SJCRH30 (cell line): ENCODE measurements around the gene FBXL22. TPM values are rescaled to one million over a fixed set of nuclear protein-coding genes. Genes with fewer than 3 reads are reported as not detected.
"Not testable (repeated sequence)": the region's sequence is repeated elsewhere in the genome, so short reads cannot be mapped to it uniquely, and the experiment has no call there.

Source experiments
- DNase-seq, 2 experiments: peaks; one replicate each; pipeline ENCODE4 v3.0.0-alpha.2; 2015 to 2020
- H3K27ac ChIP-seq: fragments of 250-450 bp; sonication (Bioruptor Pico); 2 replicates; pipeline ENCODE4 v1.5.1; 2020; ENCODE audit warnings: mild to moderate bottlenecking, moderate library complexity
- H3K27me3 ChIP-seq: fragments of 250-450 bp; sonication (Bioruptor Pico); 2 replicates; pipeline ENCODE4 v1.5.1; 2020; ENCODE audit warnings: mild to moderate bottlenecking, moderate library complexity
- H3K36me3 ChIP-seq: fragments of 250-450 bp; sonication (Bioruptor Pico); 2 replicates; pipeline ENCODE4 v1.5.1; 2020; ENCODE audit warnings: mild to moderate bottlenecking, moderate library complexity
- H3K4me1 ChIP-seq: fragments of 250-450 bp; sonication (Bioruptor Pico); 2 replicates; pipeline ENCODE4 v1.5.1; 2020; ENCODE audit warnings: mild to moderate bottlenecking, moderate library complexity
- H3K4me3 ChIP-seq: fragments of 250-450 bp; sonication (Bioruptor Pico); 2 replicates; pipeline ENCODE4 v1.5.1; 2020; ENCODE audit warnings: mild to moderate bottlenecking, moderate library complexity
- H3K9me3 ChIP-seq: fragments of 250-450 bp; sonication (Bioruptor Pico); replicated peaks from 2 replicates; pipeline ENCODE4 v1.5.1; 2020; ENCODE audit warnings: mild to moderate bottlenecking, moderate library complexity
- total RNA-seq: library from RNA; depleted of rRNA; stranded (reverse); fragments of >200 nt; shearing (Covaris generic); gene quantifications from 2 replicates; pipeline ENCODE4 v1.2.3, GENCODE V29; 2014

Gene FBXL22
- total RNA-seq, 1 experiment from 2014 or later = 0.34 TPM

GRCh38 chr15:63617147-63617546 is 20.0 kb downstream of the FBXL22 start:
- DNase-seq, H3K27me3 ChIP-seq, H3K27ac ChIP-seq, H3K9me3 ChIP-seq, H3K4me1 ChIP-seq, H3K4me3 ChIP-seq: not testable (repeated sequence)
- peaks cover 11% of the 10 kb centered on the region for H3K36me3 ChIP-seq

GRCh38 chr15:63617627-63618026 is 20.4 kb downstream of the FBXL22 start:
- not testable (repeated sequence) for H3K4me1 ChIP-seq, H3K4me3 ChIP-seq, H3K27ac ChIP-seq, DNase-seq, H3K27me3 ChIP-seq, H3K9me3 ChIP-seq
- peaks cover 14% of the 10 kb centered on the region for H3K36me3 ChIP-seq

GRCh38 chr15:63620760-63621159 is 23.6 kb downstream of the FBXL22 start:
- DNase-seq, H3K9me3 ChIP-seq, H3K27ac ChIP-seq, H3K27me3 ChIP-seq, H3K4me1 ChIP-seq, H3K4me3 ChIP-seq: not testable (repeated sequence)
- H3K36me3 ChIP-seq = peaks cover 27% of the 10 kb centered on the region

GRCh38 chr15:63623232-63623969 is 26.2 kb downstream of the FBXL22 start:
- no peaks in the 10 kb centered on the region for H3K4me1 ChIP-seq
- H3K36me3 ChIP-seq = peaks cover 34% of the 10 kb centered on the region
- H3K4me3 ChIP-seq = no peak overlapping the region
- no peak for DNase-seq
- no peaks in the 10 kb centered on the region for H3K27me3 ChIP-seq
- H3K9me3 ChIP-seq = no peaks in the 10 kb centered on the region; the same call in 1 of the 2 replicates
- no peak overlapping the region for H3K27ac ChIP-seq

GRCh38 chr15:63626955-63627354 is 29.8 kb downstream of the FBXL22 start:
- no peak for DNase-seq
- peaks cover 37% of the 10 kb centered on the region for H3K36me3 ChIP-seq
- no peak overlapping the region for H3K27ac ChIP-seq
- H3K27me3 ChIP-seq = no peaks in the 10 kb centered on the region
- H3K9me3 ChIP-seq = no peaks in the 10 kb centered on the region
- H3K4me1 ChIP-seq = no peaks in the 10 kb centered on the region
- no peak overlapping the region for H3K4me3 ChIP-seq

GRCh38 chr15:63628123-63628822 is 31.1 kb downstream of the FBXL22 start:
- Histone ChIP-seq H3K36me3 (peaks cover 37% of the 10 kb centered on the region), H3K4me3 (no peak overlapping the region), H3K27me3 (no peaks in the 10 kb centered on the region), H3K9me3 (no peaks in the 10 kb centered on the region), H3K27ac (no peak overlapping the region), H3K4me1 (no peaks in the 10 kb centered on the region)
- DNase-seq = no peak

GRCh38 chr15:63630036-63630751 is 33.0 kb downstream of the FBXL22 start:
- H3K4me1 ChIP-seq = no peaks in the 10 kb centered on the region
- H3K4me3 ChIP-seq = no peak overlapping the region
- no peak for DNase-seq
- H3K27me3 ChIP-seq = no peaks in the 10 kb centered on the region
- no peaks in the 10 kb centered on the region for H3K9me3 ChIP-seq
- H3K27ac ChIP-seq = no peak overlapping the region
- peaks cover 39% of the 10 kb centered on the region for H3K36me3 ChIP-seq

- H3K9me3 ChIP-seq = no peaks in the 10 kb centered on the region
- no peaks in the 10 kb centered on the region for H3K27me3 ChIP-seq
- H3K4me3 ChIP-seq = no peak overlapping the region
- no peaks in the 10 kb centered on the region for H3K4me1 ChIP-seq
- H3K27ac ChIP-seq = no peak overlapping the region
- peaks cover 41% of the 10 kb centered on the region for H3K36me3 ChIP-seq
- DNase-seq = no peak
Measured at GRCh38 chr15:63633312-63633711, 36.1 kb downstream of the FBXL22 start.

- Histone ChIP-seq H3K4me1 (no peaks in the 10 kb centered on the region), H3K27me3 (no peaks in the 10 kb centered on the region), H3K4me3 (no peak overlapping the region), H3K27ac (no peak overlapping the region), H3K36me3 (peaks cover 44% of the 10 kb centered on the region), H3K9me3 (no peaks in the 10 kb centered on the region)
- DNase-seq = no peak
Measured at GRCh38 chr15:63634154-63634553, 37.0 kb downstream of the FBXL22 start.

GRCh38 chr15:63636518-63637061 is 39.4 kb downstream of the FBXL22 start:
- Histone ChIP-seq H3K27me3 (no peaks in the 10 kb centered on the region), H3K4me3 (no peak overlapping the region), H3K4me1 (no peaks in the 10 kb centered on the region), H3K36me3 (peaks cover 48% of the 10 kb centered on the region), H3K27ac (no peak overlapping the region), H3K9me3 (no peaks in the 10 kb centered on the region)
- DNase-seq = no peak

- no peaks in the 10 kb centered on the region for H3K9me3 ChIP-seq
- no peaks in the 10 kb centered on the region for H3K4me1 ChIP-seq
- no peak for DNase-seq
- no peak overlapping the region for H3K27ac ChIP-seq
- H3K36me3 ChIP-seq = peaks cover 34% of the 10 kb centered on the region
- H3K27me3 ChIP-seq = no peaks in the 10 kb centered on the region
- no peak overlapping the region for H3K4me3 ChIP-seq
Measured at GRCh38 chr15:63638839-63639238, 41.7 kb downstream of the FBXL22 start.

GRCh38 chr15:63640146-63640545 is 43.0 kb downstream of the FBXL22 start:
- DNase-seq = no peak
- H3K27me3 ChIP-seq = no peaks in the 10 kb centered on the region
- no peak overlapping the region for H3K27ac ChIP-seq
- H3K9me3 ChIP-seq = no peaks in the 10 kb centered on the region
- H3K4me1 ChIP-seq = no peaks in the 10 kb centered on the region
- no peak overlapping the region for H3K4me3 ChIP-seq
- H3K36me3 ChIP-seq = peaks cover 29% of the 10 kb centered on the region
